ENCODE measurements around the gene MPPED2. TPM values are rescaled to one million over a fixed set of nuclear protein-coding genes. Genes with fewer than 3 reads are reported as not detected.

Gene MPPED2
- total RNA-seq, 1 experiment from 2014 or later, result not detected

GRCh38 chr11:30521297-30522071 is 64.7 kb downstream of the MPPED2 start:
- Histone ChIP-seq H3K4me2 (ENCODE audit: low read length) (no peak overlapping the region), H3K4me3 (replicated peaks in 1 of 2; ENCODE audit: low read depth in 1 of 2, low read length in 2 of 2) (no peak overlapping the region), H3K79me2 (ENCODE audit: insufficient read depth, low read length) (no peaks in the 10 kb centered on the region), H3K9me2 (ENCODE audit: insufficient read depth) (no peaks in the 10 kb centered on the region), H4K20me1 (ENCODE audit: insufficient read depth) (no peaks in the 10 kb centered on the region), H3K9me3 (ENCODE audit: control insufficient read depth in 1 of 2, insufficient read depth in 1 of 2, low read depth in 1 of 2, low read length in 2 of 2) (no peaks in the 10 kb centered on the region), H3K4me1 (ENCODE audit: control insufficient read depth in 1 of 2, insufficient read depth in 2 of 2, low read length in 2 of 2) (no peaks in the 10 kb centered on the region), H2AFZ (ENCODE audit: low read depth, low read length, poor library complexity, severe bottlenecking) (no peak overlapping the region), H3K36me3 (ENCODE audit: control insufficient read depth in 1 of 2, insufficient read depth in 2 of 2, low read length in 2 of 2) (no peaks in the 10 kb centered on the region), H3K9ac (ENCODE audit: low read length) (no peak overlapping the region), H3K27me3 (ENCODE audit: insufficient read depth, low read length) (peaks cover 18% of the 10 kb centered on the region), H3K27ac (ENCODE audit: low read depth, low read length) (no peak overlapping the region)
- RAD21 ChIA-PET (ENCODE audit: low non-redundant PET in 1 of 2, low total read pairs in 2 of 2, uncharacterized antibody in 2 of 2, unreplicated experiment in 2 of 2), result no interaction called here
- TF ChIP-seq SRF (IDR thresholded peaks at IDR 0.05; ENCODE audit: low read depth) (no peak), EZH2phosphoT487 (IDR thresholded peaks at IDR 0.05; ENCODE audit: borderline replicate concordance) (no peak), SP1 (IDR thresholded peaks at IDR 0.05; ENCODE audit: low read depth) (no peak), YY1 (IDR thresholded peaks at IDR 0.05; ENCODE audit: extremely low read depth, insufficient replicate concordance, low read depth, low read length) (no peak), POLR2AphosphoS5 (IDR thresholded peaks at IDR 0.05; ENCODE audit: low read depth, low read length) (no peak), EZH2 (IDR thresholded peaks at IDR 0.05) (no peak), ELF1 (IDR thresholded peaks at IDR 0.05; ENCODE audit: borderline replicate concordance, low read depth) (no peak), CTCF (IDR thresholded peaks at IDR 0.05 in 2 of 3, conservative IDR thresholded peaks at IDR 0.05 in 1 of 3; ENCODE audit: borderline replicate concordance in 1 of 3, insufficient read depth in 1 of 3, low read depth in 2 of 3, low read length in 2 of 3) (no peak), ZNF274 (IDR thresholded peaks at IDR 0.05; ENCODE audit: low read depth, low read length) (no peak), EGR1 (IDR thresholded peaks at IDR 0.05; ENCODE audit: low read depth) (no peak), FOSL1 (IDR thresholded peaks at IDR 0.05; ENCODE audit: low read depth) (no peak), POLR2A (IDR thresholded peaks at IDR 0.05; ENCODE audit: borderline replicate concordance, extremely low read depth, insufficient read depth, insufficient read length) (no peak), REST (IDR thresholded peaks at IDR 0.05; ENCODE audit: low read depth) (no peak)
- POLR2A ChIA-PET, result no interaction called here
- CTCF ChIA-PET, result no interaction called here
- ATAC-seq (no peak), DNase-seq (ENCODE audit: low read depth, low spot score) (no peak)
- intact Hi-C loops (cut with micrococcal nuclease), result no loop called here
- BruUV-seq (replicated peaks), result no TSS peak
